Left hindlimb (tissue), 1 donor: Measurements from ENCODE around the gene NPIPB8.
"Not testable (repeated sequence)": the region's sequence is repeated elsewhere in the genome, so short reads cannot be mapped to it uniquely, and the experiment has no call there.

ENCODE experiments used
- DNase-seq: peaks from one replicate; pipeline ENCODE4 v3.0.0-alpha.2; 2018

Gene NPIPB8

DNA sequence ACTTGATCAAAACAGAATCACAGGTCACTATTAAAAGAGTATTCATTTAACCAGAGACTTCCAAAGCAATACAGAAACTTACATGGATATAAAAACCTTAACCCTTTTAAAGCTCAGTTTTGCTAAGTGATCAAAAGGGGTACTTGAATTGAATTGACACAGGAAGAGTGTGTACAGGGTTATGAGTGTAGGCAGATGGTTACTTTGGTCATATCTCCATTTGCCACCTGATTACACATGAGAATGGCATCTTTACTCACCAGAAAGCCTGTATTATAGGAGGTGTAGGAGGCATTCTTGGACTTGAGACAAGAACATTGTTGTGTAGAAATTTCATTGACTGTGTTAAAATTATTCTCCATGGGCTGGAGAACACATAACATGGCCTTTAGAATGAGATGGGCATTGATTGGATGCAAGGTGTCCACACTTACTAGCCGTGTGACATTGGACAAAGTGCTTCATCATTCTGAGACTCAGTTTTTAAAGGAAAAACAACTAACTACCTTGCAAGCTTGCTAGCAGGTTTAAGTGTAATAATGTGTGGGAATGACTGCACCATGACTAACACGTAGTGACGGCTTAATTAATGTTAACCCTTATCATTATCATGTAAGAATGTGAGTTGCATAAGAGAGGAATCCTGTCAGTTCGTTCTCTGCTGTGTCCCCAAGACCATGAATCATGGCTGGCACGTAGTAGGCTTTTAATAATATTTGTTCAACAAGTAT lies 1.6 kb upstream of the NPIPB8 start:
- DNase-seq, result not testable (repeated sequence)

DNA sequence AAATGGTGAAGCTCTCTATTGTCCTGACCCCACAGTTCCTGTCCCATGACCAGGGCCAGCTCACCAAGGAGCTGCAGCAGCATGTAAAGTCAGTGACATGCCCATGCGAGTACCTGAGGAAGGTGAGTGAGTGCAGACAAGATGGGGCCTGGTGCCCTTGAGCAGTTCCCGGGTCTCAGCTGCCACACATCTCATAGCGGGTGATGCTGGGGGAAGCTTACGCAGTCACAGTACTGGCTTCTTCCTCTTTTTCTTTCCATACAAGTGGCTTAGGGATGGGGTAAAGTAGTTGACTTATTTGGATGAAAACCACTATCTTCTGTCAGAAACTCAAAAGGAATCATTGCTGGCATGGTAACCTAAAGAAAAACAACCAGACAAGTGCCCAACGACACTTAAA lies 494 bp downstream of the NPIPB8 start:
- DNase-seq, result not testable (repeated sequence)

DNA sequence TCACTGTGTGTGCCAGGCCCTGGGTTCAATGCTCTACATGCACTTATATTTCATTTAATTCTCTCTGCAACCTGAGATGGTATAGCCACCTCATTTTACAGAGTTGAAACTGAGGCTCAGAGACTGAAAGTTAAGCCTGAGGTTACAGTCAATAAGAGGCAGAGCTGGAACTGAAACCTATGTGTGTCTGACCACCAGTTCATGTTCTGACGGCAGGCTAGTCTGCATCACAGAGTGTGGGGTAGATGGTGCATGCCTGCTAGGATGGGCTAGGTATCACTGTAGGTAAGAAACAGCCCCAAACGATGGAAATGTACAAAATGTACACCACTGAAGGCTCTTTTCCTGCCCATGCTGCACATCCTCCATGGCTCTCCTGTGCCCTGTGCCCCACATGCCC lies 2.1 kb downstream of the NPIPB8 start:
- not testable (repeated sequence) for DNase-seq

DNA sequence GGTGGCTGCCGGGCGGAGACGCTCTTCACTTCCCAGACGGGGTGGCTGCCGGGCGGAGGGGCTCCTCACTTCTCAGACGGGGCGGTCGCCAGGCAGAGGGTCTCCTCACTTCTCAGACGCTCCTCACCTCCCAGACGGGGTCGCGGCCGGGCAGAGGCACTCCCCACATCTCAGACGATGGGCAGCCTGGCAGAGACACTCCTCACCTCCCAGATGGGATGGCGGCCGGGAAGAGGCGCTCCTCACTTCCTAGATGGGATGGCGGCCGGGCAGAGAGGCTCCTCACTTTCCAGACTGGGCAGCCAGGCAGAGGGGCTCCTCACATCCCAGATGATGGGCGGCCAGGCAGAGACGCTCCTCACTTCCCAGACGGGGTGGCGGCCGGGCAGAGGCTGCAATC lies 28.4 kb downstream of the NPIPB8 start:
- not testable (repeated sequence) for DNase-seq

DNA sequence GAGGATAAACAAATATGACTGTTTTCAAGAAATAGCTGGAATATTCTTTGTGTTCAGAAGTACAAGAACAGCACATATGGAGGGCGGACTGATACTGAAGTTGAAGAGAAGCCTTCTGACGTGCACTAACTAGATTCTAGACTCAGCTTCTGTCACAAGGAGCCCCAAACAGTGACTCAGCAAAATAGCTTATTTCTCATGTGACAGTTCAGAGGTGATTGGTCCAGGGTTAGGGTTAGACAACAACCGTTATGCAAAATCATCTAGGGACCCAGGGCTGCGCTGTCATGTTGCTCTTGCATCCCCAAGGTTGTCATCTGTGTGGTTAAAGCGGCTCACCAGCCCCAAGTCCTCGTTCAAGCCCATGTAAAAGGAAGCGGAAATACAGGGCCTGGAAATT lies 29.6 kb downstream of the NPIPB8 start:
- DNase-seq, result not testable (repeated sequence)

DNA sequence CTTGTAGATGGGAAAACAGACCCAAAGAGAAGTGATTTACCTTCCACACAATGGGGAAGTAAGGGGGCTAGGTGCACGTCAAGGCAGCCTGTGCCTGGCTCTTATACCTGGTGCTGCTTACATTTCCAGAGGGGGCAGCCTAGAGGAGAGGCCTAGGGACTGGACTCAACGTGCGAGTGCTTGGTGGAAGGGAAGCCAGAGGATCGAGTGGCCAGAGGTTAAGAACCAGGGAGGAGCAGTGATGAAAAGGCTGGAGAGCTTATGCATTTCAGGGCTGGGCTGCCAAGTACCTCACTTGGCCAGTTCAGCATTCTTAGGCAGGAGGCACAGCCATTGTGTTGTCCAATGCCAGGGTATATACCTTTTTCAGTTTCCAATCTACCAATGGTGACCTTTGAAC lies 30.3 kb downstream of the NPIPB8 start:
- DNase-seq, result not testable (repeated sequence)

DNA sequence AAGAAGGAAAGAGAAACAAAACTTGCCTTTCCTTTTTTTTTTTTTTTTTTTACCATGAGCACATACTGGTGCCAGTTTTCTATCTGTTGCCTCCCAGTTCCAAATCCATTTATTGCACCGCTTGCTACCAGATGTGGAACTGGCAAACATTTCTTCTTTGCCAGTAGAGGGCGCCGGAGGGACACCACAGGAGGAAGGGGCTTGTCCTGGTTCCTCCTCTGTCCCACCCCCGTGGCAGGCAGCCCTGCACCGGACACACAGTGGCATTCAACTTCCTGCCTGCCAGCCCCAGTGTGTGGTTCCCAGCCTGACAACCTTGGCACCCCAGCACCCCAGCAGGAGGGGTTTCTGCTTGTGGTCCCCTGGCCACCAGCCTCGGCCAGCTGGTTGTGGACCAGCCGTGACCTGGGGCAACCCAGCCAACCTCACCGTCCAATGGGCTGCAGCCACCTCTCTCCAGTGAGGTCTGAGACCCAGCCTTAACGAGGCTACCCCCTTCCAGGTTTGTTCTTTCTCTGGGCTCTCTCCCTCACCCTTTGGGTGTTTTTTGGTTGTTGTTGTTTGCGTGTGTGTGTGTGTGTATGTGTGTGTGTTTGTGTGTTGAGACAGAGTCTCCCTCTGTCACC lies 50.6 kb downstream of the NPIPB8 start:
- DNase-seq, result not testable (repeated sequence)

DNA sequence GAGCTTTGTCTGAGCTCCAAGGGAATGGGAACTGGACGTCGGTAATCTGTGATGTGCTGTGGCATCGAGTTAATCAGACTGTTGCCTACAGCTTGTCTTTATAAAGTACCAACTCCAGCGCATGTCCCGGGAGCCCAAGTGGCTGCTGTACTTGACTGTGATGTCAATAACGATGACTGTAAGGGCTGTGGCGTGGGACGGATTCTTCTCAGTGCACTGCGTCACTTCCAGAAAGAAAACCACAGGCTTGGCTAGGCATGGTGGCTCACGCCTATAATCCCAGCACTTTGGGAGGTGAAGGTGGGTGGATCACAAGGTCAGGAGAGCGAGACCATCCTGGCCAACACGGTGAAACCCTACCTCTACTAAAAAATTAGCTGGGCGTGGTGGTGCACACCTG lies 51.6 kb downstream of the NPIPB8 start:
- not testable (repeated sequence) for DNase-seq

DNA sequence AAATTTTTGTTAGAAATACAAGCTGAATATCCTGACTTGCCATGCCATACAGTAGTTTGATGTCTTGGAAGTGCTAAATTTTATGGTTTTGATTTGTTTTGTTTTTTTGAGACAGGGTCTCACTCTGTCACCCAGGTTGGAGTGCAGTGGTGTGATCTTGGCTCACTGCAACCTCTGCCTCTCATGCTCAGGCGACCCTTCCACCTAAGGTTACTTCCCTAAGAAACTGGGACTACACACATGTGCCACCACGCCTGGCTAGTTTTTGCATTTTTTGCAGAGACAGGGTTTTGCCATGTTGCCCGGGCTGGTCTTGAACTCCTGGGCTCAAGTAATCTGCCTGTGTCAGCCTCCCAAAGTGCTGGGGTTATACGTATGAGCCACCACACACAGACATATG lies 53.9 kb downstream of the NPIPB8 start:
- not testable (repeated sequence) for DNase-seq

DNA sequence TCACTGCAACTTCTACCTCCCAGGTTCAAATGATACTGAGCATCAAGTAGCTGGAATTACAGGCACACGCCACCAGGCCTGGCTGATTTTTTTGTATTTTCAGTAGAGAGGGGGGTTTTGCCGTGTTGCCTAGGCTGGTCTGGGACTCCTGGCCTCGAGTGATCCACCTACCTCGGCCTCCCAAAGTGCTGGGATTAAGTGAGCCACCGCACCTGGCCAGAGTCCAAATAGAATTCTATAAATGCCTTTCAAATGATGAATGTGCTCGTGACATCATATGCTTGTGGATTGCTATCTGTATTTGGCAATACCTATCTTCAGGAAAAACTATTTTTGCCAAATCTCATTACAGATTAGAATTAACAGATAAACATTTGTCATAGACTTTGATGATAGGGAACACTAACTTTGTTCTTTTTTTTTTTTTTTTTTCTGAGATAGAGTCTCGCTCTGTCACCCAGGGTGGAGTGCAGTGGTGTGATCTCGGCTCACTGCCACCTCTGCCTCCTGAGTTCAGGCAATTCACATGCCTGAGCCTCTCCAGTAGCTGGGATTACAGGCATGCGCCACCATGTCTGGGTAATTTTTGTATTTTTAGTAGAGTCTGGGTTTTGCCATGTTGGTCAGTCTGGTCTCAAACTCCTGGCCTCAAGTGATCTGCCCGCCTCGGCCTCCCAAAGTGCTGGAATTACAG lies 55.5 kb downstream of the NPIPB8 start:
- not testable (repeated sequence) for DNase-seq

DNA sequence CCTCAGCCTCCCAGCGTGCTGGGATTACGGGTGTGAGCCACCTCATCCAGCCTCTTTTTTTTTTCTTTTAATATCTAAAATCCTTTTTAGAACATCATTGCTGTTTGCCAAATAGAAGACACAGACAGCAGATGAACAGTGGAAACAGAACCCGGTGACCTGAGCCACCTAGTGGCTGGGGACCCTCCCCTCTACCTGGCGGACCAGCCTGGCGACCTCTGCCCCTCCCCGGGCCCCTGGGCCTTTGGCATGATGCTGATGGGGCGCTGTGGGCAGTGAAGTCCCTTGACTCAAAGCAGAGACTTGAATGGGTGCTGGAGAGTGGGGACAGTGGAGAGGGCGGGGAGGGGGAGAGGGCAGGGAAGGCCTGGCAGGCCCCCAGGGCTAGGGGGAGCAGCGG lies 61.9 kb downstream of the NPIPB8 start:
- DNase-seq, result not testable (repeated sequence)

DNA sequence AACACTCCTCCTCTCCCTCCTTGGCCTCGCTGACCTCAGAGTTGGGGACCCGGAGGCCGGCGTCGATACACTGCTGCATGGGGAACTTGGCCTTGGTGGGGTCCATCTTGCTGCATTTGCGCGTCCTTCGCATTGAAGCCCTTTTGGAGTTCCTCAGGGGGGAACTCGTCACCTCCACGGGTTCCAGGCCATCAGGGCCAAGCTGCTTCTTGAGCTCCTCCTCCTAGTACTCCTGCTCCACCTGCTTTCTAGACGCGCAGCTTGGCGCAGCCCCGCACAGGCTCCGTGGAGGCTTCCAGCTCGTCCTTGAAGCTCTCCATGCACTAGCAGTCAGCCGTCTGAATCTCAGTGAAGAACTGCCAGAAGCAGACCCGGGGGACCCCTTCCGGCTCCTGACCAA lies 62.5 kb downstream of the NPIPB8 start:
- peak; percentile 12 for DNase-seq

DNA sequence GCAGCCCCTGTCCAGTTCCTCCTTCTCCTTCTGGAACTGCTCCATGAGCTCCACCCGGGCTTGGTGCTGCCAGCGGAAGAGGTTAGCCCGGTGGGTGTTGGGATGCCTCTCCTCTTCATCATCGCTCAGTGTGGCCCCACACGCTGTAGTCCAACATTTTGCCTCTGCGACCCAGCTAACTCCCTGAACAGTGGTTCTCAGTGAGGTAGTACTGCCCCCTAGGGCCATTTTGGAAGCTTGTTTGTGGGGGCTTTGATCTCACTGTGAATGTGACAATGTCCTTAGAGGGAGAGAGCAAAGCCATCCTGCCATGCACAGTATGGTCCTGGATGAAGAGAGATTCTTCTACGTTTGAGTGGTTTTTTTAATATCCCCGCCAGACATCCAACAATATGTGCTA lies 63.5 kb downstream of the NPIPB8 start:
- not testable (repeated sequence) for DNase-seq

DNA sequence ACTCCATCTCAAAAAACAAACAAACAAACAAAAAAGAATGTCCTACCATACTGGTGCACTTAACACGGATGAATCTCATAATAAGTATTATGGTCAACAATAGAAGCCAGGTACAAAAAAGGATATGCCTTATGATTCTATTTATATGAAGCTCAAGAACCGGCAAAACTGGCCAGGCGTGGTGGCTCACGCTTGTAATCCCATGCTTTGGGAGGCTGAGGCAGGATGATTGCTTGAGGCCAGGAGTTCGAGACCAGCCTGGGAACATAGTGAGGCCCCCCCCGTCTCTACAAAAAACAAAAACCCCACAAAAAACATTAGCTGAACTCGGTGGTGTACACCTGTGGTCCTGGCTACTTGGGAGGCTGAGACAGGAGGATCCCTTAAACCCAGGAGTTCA lies 66.4 kb downstream of the NPIPB8 start:
- not testable (repeated sequence) for DNase-seq
